Measurements from ENCODE around the gene MLC1.

The MLC1 gene

DNA sequence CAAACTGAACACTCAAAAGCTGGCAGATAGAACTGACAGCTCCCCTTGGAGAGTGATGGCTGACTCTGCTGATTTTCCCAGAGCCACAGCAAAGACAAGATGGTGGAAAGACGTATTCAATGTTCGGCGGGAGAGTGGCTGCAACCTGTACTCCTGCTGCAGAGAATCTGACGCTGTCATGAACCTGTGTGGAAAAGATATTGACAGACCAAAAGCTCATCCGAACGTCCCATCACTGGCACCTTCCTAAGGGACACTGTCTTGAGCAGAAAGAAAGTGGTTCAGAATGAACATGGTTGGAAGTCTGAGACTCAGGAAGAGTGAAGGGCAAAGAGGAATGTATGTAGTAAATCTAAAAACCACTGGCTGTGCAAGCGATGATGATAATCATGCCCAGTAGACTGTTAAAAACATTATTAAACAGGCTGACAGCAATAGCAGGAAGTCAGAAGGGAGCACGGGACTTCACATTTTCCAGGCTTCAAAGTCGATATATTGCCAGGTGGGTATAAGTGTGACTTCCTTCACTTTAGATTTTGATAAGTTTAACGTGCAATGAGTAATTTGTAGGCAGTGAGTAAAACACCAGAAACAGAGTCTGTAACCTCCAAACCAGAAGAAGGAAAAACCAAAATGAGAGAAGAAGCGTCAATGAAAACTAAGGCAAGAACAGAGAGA lies 66.5 kb downstream of the MLC1 start:
- Histone ChIP-seq H3K27me3 (ENCODE audit: control insufficient read depth, insufficient read depth, low read length) (peaks cover 65% of the 10 kb centered on the region), H3K4me1 (ENCODE audit: control insufficient read depth, insufficient read depth, low read length) (no peaks in the 10 kb centered on the region), H3K4me3 (ENCODE audit: low read depth, low read length) (no peak overlapping the region), H3K9ac (ENCODE audit: low read length) (no peak overlapping the region), H3K36me3 (ENCODE audit: control insufficient read depth, insufficient read depth, low read length) (no peaks in the 10 kb centered on the region), H3K9me3 (ENCODE audit: control insufficient read depth, insufficient read depth, low read depth, low read length) (peaks cover 19% of the 10 kb centered on the region), H3K27ac (ENCODE audit: low read depth, low read length) (no peak overlapping the region)

DNA sequence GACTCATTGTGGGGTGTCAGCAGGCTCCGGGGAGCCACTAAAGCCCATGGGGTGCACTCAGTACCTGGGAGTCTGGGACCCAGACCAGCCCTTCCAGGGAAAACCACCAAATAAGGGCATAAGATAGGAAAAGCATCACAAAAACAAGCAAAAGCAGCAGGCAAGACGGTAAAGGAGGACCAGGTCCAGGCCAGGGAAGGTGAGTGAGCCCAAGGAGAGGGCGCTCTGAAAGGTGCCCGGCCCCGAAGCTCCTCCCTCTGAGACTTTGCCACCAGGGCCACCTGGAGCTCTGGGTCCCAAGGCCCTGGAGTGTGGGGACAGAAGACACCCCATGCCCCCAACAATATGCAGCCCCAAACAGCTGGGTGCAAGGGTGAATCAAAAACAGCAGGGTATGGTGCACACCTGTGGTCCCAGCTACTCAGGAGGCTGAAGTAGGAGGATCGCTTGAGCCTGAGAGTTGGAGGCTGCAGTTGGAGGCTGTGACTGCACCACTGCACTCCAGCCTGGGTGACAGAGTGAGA lies 67.5 kb downstream of the MLC1 start:
- Histone ChIP-seq H3K4me1 (ENCODE audit: control insufficient read depth, insufficient read depth, low read length) (peaks cover under 1% of the 10 kb centered on the region; the same call in 1 of the 2 replicates), H3K9ac (ENCODE audit: low read length) (no peak overlapping the region), H3K4me3 (ENCODE audit: low read depth, low read length) (no peak overlapping the region), H3K27me3 (ENCODE audit: control insufficient read depth, insufficient read depth, low read length) (peaks cover 75% of the 10 kb centered on the region), H3K36me3 (ENCODE audit: control insufficient read depth, insufficient read depth, low read length) (no peaks in the 10 kb centered on the region), H3K9me3 (ENCODE audit: control insufficient read depth, insufficient read depth, low read depth, low read length) (peaks cover 19% of the 10 kb centered on the region), H3K27ac (ENCODE audit: low read depth, low read length) (no peak overlapping the region)

DNA sequence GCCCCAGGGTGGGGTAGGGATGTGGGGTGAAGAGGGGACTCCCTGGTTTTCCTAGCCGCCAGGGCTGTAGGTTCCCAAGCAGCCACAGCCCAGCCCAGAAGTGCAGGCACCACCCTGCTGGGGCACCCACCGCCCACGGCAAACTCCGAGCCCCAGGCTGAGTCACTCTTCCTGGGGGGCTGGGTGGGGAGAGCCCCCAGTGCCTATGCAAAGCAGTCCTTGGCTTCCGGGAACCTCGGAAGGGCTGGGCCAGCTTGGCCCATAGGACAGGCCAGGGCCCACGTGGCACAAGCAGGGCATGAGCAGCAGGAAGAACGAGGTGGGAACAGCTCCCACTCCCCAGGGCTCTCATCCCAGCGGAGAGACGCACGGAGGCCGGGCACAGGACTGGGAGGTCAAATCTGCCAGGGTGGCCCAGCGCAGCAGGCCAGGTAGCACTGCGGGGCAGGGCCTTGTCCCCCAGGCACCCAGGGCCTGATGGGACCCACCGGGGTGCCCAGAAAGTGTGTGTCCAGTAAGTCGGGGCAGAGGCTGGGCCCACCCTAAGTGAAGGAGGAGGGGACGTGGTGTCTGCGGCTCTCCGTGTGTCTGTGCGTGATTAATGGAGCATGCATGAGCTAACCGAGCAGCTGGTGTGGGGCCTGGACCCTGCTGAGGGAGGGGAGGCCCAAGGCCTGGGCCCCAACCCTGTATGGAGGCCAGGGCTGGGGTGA lies 68.1 kb downstream of the MLC1 start:
- Histone ChIP-seq H3K9me3 (ENCODE audit: control insufficient read depth, insufficient read depth, low read depth, low read length) (peaks cover 19% of the 10 kb centered on the region), H3K9ac (ENCODE audit: low read length) (no peak overlapping the region), H3K27ac (ENCODE audit: low read depth, low read length) (no peak overlapping the region), H3K27me3 (ENCODE audit: control insufficient read depth, insufficient read depth, low read length) (peaks cover 79% of the 10 kb centered on the region), H3K4me3 (ENCODE audit: low read depth, low read length) (no peak overlapping the region), H3K4me1 (ENCODE audit: control insufficient read depth, insufficient read depth, low read length) (peaks cover 7% of the 10 kb centered on the region), H3K36me3 (ENCODE audit: control insufficient read depth, insufficient read depth, low read length) (no peaks in the 10 kb centered on the region)

DNA sequence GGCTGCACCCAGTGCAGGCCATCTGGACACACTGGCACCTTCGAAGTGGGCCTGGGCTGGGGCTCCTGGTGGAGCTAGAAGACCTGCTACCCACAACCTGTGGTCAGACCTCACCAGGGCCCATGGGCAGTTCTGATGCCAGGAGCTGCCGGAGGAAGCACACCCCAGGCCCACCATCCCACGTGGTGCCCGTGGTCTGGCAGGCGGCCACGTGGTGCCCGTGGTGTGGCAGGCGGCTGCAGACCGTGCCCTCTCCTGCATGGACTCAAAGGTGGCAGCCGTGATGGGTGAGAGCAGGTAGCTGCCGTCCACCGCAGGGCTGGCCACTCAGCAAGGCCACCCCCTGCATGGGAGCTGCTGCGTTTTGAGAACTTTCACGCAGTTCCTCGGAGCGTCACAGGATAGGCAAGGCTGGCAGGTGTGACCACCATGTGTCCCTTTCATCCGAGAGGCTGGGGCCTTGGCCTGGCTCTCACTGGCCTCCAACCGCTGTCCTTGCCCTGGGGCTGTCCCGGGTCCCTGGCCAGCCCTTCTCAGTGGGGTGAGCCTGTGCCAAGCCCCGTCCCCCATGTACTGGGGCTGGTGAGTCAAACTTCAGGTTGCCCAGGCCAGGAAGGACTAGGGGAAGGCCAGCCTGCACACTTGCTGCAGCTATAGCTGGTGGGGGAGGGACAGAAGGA lies 68.8 kb downstream of the MLC1 start:
- no peaks in the 10 kb centered on the region for H3K36me3 ChIP-seq (ENCODE audit: control insufficient read depth, insufficient read depth, low read length)
- H3K27ac ChIP-seq (ENCODE audit: low read depth, low read length): no peak overlapping the region
- H3K9me3 ChIP-seq (ENCODE audit: control insufficient read depth, insufficient read depth, low read depth, low read length): peaks cover 19% of the 10 kb centered on the region
- H3K9ac ChIP-seq (ENCODE audit: low read length): no peak overlapping the region
- H3K4me1 ChIP-seq (ENCODE audit: control insufficient read depth, insufficient read depth, low read length): peaks cover 12% of the 10 kb centered on the region
- H3K4me3 ChIP-seq (ENCODE audit: low read depth, low read length): no peak overlapping the region
- H3K27me3 ChIP-seq (ENCODE audit: control insufficient read depth, insufficient read depth, low read length): peaks cover 85% of the 10 kb centered on the region

DNA sequence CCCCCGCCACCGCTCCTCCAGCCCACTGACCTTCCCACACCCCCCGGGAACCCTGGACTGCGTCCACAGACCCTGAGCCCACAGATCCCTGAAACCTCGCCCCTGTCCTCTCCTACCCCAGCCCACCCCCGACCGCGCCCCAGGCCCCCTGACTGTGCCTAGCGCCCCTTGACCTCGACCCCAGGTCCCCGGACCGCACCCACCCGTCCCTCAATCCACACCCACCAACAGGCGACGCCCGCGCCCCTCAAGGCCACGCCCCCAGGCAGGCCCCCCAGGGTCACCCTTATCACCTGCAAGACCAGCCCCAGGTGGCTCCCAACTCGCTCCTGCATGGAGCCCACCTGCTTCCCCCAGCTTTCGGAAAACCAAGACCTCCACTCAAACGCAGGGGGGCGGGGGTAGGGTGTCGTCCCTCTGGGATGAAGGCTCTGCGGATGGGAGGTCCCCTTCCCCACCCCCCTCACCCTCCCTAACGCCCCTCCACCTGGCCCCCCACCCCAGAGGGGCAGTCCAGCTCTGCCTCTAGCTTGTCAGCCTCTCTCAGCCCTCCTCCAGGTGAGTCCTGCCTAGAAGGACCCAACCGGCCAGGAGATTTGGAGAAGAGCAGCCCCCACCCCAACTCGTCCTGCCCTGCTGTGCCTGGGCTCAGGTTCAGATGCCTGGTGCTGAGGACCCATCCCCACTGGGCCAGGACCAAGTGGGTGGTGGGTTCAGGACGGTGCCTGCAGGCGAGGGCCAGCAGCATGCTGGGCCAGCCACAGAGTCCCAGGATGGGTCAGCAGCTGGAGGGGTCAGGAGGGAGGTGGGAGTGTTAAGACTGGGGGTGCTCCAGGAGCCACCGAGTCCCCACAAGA lies 69.5 kb downstream of the MLC1 start:
- no peak overlapping the region for H3K9ac ChIP-seq (ENCODE audit: low read length)
- peaks cover 92% of the 10 kb centered on the region for H3K27me3 ChIP-seq (ENCODE audit: control insufficient read depth, insufficient read depth, low read length)
- no peak overlapping the region for H3K4me3 ChIP-seq (ENCODE audit: low read depth, low read length)
- H3K27ac ChIP-seq (ENCODE audit: low read depth, low read length): no peak overlapping the region
- H3K9me3 ChIP-seq (ENCODE audit: control insufficient read depth, insufficient read depth, low read depth, low read length): peaks cover 12% of the 10 kb centered on the region
- no peaks in the 10 kb centered on the region for H3K36me3 ChIP-seq (ENCODE audit: control insufficient read depth, insufficient read depth, low read length)
- peaks cover 17% of the 10 kb centered on the region for H3K4me1 ChIP-seq (ENCODE audit: control insufficient read depth, insufficient read depth, low read length)

DNA sequence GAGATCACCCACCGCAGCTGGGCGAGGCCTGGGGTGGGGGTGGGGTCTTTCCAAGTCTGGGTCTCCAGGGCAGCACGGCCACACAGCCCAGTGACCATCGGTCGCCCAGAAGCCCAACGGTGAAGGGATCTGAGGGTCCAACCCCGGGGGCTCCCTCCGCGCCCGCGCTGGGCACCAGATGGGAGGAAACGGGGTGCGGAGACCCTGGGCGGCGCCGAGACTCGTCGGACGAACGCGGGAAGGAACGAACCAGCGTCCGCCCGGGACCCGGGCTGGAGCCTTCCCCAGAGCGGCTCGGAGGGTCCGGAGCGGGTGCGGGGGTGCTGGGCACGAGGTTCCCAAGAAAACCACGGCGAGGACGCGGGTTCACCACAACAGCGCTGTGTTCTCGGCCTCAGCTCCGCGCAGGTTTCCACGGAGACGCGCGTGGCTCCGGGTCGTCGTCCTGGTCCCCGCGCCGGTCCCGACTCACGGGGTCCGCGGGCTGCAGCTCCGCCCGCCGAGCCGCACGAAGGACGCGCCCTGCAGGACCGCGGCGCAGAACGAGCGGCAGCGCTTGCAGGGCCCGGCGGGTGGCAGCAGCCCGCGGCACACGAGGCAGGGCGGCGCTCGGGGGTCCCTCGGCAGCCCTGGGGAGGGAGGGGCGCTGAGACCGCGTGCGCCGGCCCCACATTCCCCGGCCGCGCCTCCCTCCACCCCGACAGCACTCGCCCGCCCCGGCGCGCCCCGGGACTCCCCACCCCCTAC lies 70.4 kb downstream of the MLC1 start:
- Histone ChIP-seq H3K27me3 (ENCODE audit: control insufficient read depth, insufficient read depth, low read length) (peaks cover 94% of the 10 kb centered on the region), H3K9ac (ENCODE audit: low read length) (no peak overlapping the region), H3K4me3 (ENCODE audit: low read depth, low read length) (peak overlapping the region; percentile 56), H3K27ac (ENCODE audit: low read depth, low read length) (no peak overlapping the region), H3K9me3 (ENCODE audit: control insufficient read depth, insufficient read depth, low read depth, low read length) (peaks cover 4% of the 10 kb centered on the region; the same call in 1 of the 2 replicates), H3K4me1 (ENCODE audit: control insufficient read depth, insufficient read depth, low read length) (peaks cover 17% of the 10 kb centered on the region), H3K36me3 (ENCODE audit: control insufficient read depth, insufficient read depth, low read length) (no peaks in the 10 kb centered on the region)

DNA sequence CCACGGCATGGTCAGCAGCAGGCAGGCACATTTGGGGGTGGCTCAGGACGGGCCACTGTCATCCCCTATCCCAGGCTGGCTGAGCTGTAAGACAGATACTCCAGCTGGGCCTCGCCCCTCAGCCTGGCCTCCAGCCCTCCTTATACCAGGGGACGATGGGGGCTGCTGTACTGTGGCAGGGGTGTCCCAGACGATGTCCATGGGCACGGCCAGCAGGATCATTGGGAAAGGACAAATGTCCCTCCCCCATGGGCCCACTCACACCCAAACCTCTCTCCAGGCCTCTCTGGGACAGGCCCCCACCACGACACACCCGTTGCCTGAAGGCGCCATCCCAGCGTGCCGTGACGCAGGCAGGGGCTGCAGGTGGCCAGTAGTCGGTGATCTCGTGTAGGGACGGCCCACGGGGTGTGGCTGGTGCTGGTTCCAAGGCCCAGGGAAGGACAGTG lies 71.1 kb downstream of the MLC1 start:
- H3K9ac ChIP-seq (ENCODE audit: low read length): no peak overlapping the region
- peaks cover 17% of the 10 kb centered on the region for H3K4me1 ChIP-seq (ENCODE audit: control insufficient read depth, insufficient read depth, low read length)
- no peak overlapping the region for H3K4me3 ChIP-seq (ENCODE audit: low read depth, low read length)
- H3K9me3 ChIP-seq (ENCODE audit: control insufficient read depth, insufficient read depth, low read depth, low read length): no peaks in the 10 kb centered on the region
- no peak overlapping the region for H3K27ac ChIP-seq (ENCODE audit: low read depth, low read length)
- no peaks in the 10 kb centered on the region for H3K36me3 ChIP-seq (ENCODE audit: control insufficient read depth, insufficient read depth, low read length)
- peaks cover 90% of the 10 kb centered on the region for H3K27me3 ChIP-seq (ENCODE audit: control insufficient read depth, insufficient read depth, low read length)

DNA sequence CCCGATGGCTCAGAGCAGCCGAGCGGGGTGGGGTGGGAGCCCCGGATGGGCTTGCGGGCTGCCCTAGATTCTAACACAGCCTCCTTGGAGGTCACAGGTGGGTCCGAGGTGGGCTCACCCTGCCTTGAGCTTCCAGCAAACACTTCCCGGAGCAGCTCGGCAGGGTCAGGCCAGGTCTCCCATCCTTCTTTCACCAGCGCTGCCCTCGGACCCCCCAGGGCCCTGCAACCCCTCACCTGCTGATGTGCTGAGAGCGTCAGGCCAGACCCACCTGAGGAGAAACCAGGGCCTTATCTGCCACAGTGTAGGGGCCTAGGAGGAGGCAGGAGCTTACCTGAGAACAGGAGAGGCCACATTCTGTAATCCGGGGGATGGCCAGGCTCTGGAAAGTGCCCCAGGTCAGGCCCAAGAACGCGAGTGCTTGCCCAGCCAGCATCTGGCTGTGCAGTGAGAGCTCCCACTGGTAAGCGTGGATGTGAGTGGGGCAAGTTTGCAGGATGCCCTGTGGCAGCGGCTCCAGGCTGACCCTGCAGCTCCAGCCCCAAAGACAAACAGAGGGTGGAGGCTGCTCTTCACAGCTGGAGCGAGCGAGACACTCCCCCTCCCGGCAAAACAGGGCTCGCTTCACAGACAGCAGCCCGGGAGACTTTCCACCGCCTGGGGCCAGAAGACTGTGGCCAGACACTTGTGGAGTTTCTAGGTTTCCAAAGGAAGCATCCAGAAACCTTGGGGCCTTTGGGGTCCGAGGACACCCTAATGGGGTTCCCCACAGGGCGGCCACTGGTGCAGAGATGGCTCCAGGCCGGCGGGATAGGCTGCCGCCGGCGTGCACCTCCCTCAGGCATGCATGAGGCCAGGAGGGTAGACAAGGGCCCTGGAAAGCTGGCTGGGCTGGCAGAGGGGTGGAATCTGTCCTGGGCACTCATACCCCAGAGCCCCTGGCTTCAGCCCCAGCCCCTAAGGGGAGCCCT lies 72.7 kb downstream of the MLC1 start, which contains the start of gene IL17REL:
IL17REL (minus strand) TSS at position 555 of the 971 bp plus-strand sequence; CDS start at position 436, 119 bp downstream.
- H3K36me3 ChIP-seq (ENCODE audit: control insufficient read depth, insufficient read depth, low read length): no peaks in the 10 kb centered on the region
- H3K4me1 ChIP-seq (ENCODE audit: control insufficient read depth, insufficient read depth, low read length): peaks cover 27% of the 10 kb centered on the region
- H3K27me3 ChIP-seq (ENCODE audit: control insufficient read depth, insufficient read depth, low read length): peaks cover 84% of the 10 kb centered on the region
- no peaks in the 10 kb centered on the region for H3K9me3 ChIP-seq (ENCODE audit: control insufficient read depth, insufficient read depth, low read depth, low read length)
- H3K4me3 ChIP-seq (ENCODE audit: low read depth, low read length): no peak within 1 kb of the TSS
- H3K9ac ChIP-seq (ENCODE audit: low read length): no peak within 1 kb of the TSS
- no peak within 1 kb of the TSS for H3K27ac ChIP-seq (ENCODE audit: low read depth, low read length)

DNA sequence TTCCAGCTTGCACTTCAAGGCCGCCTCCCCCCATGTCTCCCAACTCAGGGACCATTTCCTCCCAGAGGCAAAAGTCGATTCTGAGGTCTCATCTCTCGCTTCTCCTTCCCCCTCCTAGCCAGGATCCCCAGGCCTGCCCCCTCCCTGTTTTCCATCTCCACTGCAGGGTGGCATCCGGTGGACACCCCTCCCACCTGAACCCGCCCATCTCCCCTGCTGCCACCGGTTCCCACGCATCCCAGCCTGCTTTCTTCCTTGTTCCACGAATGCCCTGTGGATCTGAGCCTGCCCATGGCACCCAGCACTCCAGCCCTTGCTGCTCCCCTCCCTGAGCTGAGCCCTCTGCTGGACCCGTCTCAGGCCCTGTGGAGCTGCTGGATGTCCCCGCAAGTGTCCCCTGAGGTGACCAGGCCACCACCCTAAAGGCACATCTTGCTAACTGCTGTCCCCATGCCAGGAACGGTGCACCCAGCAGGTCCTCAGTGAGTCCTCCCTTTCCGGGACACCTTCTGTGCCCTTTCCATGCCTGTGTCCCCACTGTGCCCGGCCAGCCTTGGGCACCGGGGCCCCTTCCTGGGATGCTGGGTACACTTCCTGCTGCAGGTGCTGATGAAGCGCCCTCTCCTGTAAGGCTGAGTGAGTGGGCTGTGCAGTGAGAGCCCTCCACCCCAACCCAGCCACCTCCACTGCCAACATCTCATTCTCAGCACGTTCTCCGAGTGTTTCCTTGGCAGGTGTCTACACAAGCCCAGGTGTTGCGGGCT lies 73.6 kb downstream of the MLC1 start:
- no peak overlapping the region for H3K27ac ChIP-seq (ENCODE audit: low read depth, low read length)
- peaks cover 75% of the 10 kb centered on the region for H3K27me3 ChIP-seq (ENCODE audit: control insufficient read depth, insufficient read depth, low read length)
- peak overlapping the region; percentile 37 for H3K4me3 ChIP-seq (ENCODE audit: low read depth, low read length)
- peaks cover 27% of the 10 kb centered on the region for H3K4me1 ChIP-seq (ENCODE audit: control insufficient read depth, insufficient read depth, low read length)
- H3K36me3 ChIP-seq (ENCODE audit: control insufficient read depth, insufficient read depth, low read length): no peaks in the 10 kb centered on the region
- no peaks in the 10 kb centered on the region for H3K9me3 ChIP-seq (ENCODE audit: control insufficient read depth, insufficient read depth, low read depth, low read length)
- no peak overlapping the region for H3K9ac ChIP-seq (ENCODE audit: low read length)

Data from HUES6 (cell line).